Left lung (tissue), 10 donors: ENCODE data around the gene NTN4. TPM values are rescaled to one million over a fixed set of nuclear protein-coding genes. Genes with fewer than 3 reads are reported as not detected.

Experiments used
- ATAC-seq: fragments of 200-7000 bp; cut with Tn5 transposase; one replicate; pipeline ENCODE4 v1.9.1; 2020; ENCODE audit warnings: moderate library complexity
- DNase-seq, 4 donors: peaks; one replicate each; pipeline ENCODE4 v3.0.0-alpha.2; 2013 to 2020
- H3K27ac ChIP-seq, 2 donors: fragments of 200-600 bp; sonication (generic) in 1 of 2; one replicate each; pipeline versions ENCODE4 v1.5.0 to v1.8.0; 2020 to 2021
- H3K27me3 ChIP-seq, 2 donors: fragments of 200-600 bp; sonication (generic) in 1 of 2; one replicate each; pipeline versions ENCODE4 v1.5.0 to v1.8.0; 2020 to 2021
- H3K36me3 ChIP-seq, 2 donors: fragments of 200-600 bp; sonication (generic) in 1 of 2; one replicate each; pipeline versions ENCODE4 v1.5.0 to v1.8.0; 2020 to 2021
- H3K4me1 ChIP-seq, 2 donors: fragments of 200-600 bp; one replicate each; pipeline ENCODE4 v1.8.0; 2021
- H3K4me3 ChIP-seq, 2 donors: fragments of 200-600 bp; sonication (generic) in 1 of 2; one replicate each; pipeline versions ENCODE4 v1.5.0 to v1.8.0; 2020 to 2021; ENCODE audit warnings: mild to moderate bottlenecking in 1 of 2
- H3K9me3 ChIP-seq, 2 donors: fragments of 200-600 bp; sonication (generic) in 1 of 2; one replicate each; pipeline versions ENCODE4 v1.5.0 to v1.8.0; 2020 to 2021
- intact Hi-C, 2 donors: fragments of 100-400 bp; cut with DNase I; formaldehyde crosslinking; loops; one replicate each; pipeline versions ENCODE4 v1.11.2 to v1.14.2; 2022
- polyA plus RNA-seq, 6 donors: library from polyadenylated mRNA; unstranded; fragments of 120-200 nt; gene quantifications; one replicate each; pipeline ENCODE4 v1.2.1, GENCODE V29; 2013; ENCODE audit not compliant: insufficient read length in 6 of 6
- total RNA-seq, 2 donors: library from RNA; stranded (reverse); fragmentation: NEBNext Ultra II Directional; extraction: Animal tissue kit (Norgen Biotek cat#: 25700); gene quantifications; one replicate each; pipeline ENCODE4 v1.2.1, GENCODE V29; 2021
- TF ChIP-seq, protein P1 (sequence below), 2 donors: fragments of 200-600 bp; sonication (generic) in 1 of 2; IDR thresholded peaks; one replicate each; pipeline versions ENCODE4 v1.5.0 to v1.8.0; 2021; ENCODE audit warnings: antibody characterized with exemption in 2 of 2
- donor health status: DM: no; HTN: yes; CAD: no.
- donor health status: DM: no; HTN: no; CAD: no.

NTN4 gene
- total and polyA plus RNA-seq, 8 donors: 22.6 to 81.5 (median 34.1) TPM

DNA sequence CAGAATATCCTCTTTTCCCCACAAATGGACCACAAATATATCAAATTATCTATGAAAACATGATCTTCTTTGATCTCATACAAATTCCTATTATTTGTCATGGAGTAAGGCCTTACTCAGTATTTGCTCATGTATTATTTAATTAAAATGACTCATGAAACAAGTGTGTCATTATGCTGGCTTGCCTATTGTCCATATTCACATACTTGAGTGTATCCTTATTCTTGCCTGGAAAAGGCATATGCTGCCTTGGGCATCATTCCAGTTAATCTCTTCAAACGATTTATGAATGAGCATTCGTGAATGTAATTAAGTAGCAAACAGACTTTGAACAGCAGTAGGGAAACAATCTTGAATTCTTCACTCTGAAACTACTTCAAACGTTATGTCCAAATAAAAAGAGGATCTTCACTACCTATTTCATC lies 45.6 kb upstream of the NTN4 start:
- ATAC-seq (peak; percentile 70), DNase-seq (peak in 1 of 4 donors; percentile 21)
- H3K4me1 ChIP-seq: peaks cover 4 to 9% of the 10 kb centered on the region in 2 donors
- H3K4me3 ChIP-seq: no peak overlapping the region
- intact Hi-C loops: no loop called here
- H3K27ac ChIP-seq: peak overlapping the region; percentile 20 to 34
- TF ChIP-seq, protein P1, sequence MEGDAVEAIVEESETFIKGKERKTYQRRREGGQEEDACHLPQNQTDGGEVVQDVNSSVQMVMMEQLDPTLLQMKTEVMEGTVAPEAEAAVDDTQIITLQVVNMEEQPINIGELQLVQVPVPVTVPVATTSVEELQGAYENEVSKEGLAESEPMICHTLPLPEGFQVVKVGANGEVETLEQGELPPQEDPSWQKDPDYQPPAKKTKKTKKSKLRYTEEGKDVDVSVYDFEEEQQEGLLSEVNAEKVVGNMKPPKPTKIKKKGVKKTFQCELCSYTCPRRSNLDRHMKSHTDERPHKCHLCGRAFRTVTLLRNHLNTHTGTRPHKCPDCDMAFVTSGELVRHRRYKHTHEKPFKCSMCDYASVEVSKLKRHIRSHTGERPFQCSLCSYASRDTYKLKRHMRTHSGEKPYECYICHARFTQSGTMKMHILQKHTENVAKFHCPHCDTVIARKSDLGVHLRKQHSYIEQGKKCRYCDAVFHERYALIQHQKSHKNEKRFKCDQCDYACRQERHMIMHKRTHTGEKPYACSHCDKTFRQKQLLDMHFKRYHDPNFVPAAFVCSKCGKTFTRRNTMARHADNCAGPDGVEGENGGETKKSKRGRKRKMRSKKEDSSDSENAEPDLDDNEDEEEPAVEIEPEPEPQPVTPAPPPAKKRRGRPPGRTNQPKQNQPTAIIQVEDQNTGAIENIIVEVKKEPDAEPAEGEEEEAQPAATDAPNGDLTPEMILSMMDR (IDR thresholded peaks at IDR 0.05): no peak
- H3K36me3 ChIP-seq: no peaks in the 10 kb centered on the region
- H3K27me3 ChIP-seq: peaks cover 0 to 7% of the 10 kb centered on the region in 2 donors
- H3K9me3 ChIP-seq: no peaks in the 10 kb centered on the region

DNA sequence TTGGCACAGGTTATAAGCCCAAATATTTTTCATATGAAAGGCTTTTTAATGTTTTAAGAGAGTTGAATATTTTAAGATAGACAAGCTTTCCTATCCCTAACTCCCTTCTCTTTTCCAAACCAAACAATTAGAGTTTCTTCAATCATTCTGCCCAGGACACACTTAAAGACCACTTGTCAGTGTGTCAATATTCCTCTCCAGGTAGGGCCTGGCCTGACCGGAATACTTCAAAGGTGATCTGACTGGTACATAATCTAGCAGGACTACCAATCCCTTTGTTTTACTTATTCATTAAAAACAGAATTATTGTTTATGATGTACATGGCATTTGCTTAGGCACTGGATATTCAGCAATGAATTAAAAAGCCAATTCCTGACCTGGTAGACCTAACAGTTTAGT lies 44.0 kb upstream of the NTN4 start:
- peaks cover 0 to 7% of the 10 kb centered on the region in 2 donors for H3K27me3 ChIP-seq
- no peak overlapping the region for H3K4me3 ChIP-seq
- H3K27ac ChIP-seq: peak overlapping the region in 1 of 2 donors; percentile 30
- TF ChIP-seq, protein P1 (IDR thresholded peaks at IDR 0.05): no peak
- peaks cover 4 to 9% of the 10 kb centered on the region in 2 donors for H3K4me1 ChIP-seq
- ATAC-seq (peak; percentile 17), DNase-seq (no peak)
- H3K9me3 ChIP-seq: no peaks in the 10 kb centered on the region
- H3K36me3 ChIP-seq: no peaks in the 10 kb centered on the region
- intact Hi-C loops: no loop called here

GRCh38 chr12:95830335-95831089 lies 39.9 kb upstream of the NTN4 start:
- Histone ChIP-seq H3K4me3 (no peak overlapping the region), H3K4me1 (no peaks in the 10 kb centered on the region), H3K27ac (peak overlapping the region in 1 of 2 donors; percentile 51), H3K27me3 (no peaks in the 10 kb centered on the region), H3K9me3 (no peaks in the 10 kb centered on the region), H3K36me3 (no peaks in the 10 kb centered on the region)
- intact Hi-C loops: no loop called here
- TF ChIP-seq, protein P1 (IDR thresholded peaks at IDR 0.05): no peak
- ATAC-seq (peak; percentile 55), DNase-seq (no peak)

- no peaks in the 10 kb centered on the region for H3K27me3 ChIP-seq
- no peaks in the 10 kb centered on the region for H3K36me3 ChIP-seq
- ATAC-seq: peak; percentile 80
- intact Hi-C loops: no loop called here
- TF ChIP-seq, protein P1 (IDR thresholded peaks at IDR 0.05): no peak
- DNase-seq: peak in 1 of 4 donors; percentile 29
- H3K4me3 ChIP-seq: no peak overlapping the region
- H3K9me3 ChIP-seq: no peaks in the 10 kb centered on the region
- H3K4me1 ChIP-seq: no peaks in the 10 kb centered on the region
- peak overlapping the region; percentile 6 to 51 for H3K27ac ChIP-seq
Observed at GRCh38 chr12:95829395-95829794, 38.8 kb upstream of the NTN4 start.

DNA sequence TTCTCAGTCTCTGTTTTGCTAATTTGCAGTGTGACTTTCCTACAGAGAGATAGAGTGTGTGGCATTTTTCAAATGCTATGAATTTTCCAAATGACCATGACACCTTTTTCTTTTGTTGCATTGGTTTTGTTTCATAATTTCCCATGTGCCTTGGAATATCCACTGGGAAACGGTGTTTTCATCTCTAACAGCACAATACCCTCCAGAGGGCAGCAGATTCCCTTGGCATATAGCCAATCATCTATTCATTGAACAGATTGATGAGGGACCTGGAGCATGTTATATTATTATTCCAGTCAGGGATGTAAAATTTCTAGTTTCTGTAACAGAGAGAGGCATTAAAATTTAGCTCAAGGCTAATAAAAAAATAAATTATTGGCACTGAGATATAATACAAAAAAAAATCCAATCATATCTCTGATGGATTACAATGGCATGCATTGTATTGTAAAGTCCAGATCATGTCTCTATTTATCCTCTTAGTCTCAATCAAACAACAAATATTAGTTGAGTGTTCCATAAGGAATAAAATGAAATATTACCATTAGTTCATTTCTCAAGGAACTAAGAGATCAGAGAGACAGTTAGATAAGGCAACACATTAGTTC lies 29.6 kb upstream of the NTN4 start:
- Histone ChIP-seq H3K4me1 (no peaks in the 10 kb centered on the region), H3K9me3 (no peaks in the 10 kb centered on the region), H3K27ac (no peak overlapping the region), H3K27me3 (no peaks in the 10 kb centered on the region), H3K36me3 (no peaks in the 10 kb centered on the region), H3K4me3 (no peak overlapping the region)
- intact Hi-C loops: no loop called here
- peak in 2 of 4 donors; percentile 25 to 32 for DNase-seq
- ATAC-seq: peak; percentile 69
- TF ChIP-seq, protein P1 (IDR thresholded peaks at IDR 0.05): peak; percentile 37 to 41
